ENCODE measurements around the gene NTM. TPM values are rescaled to one million over a fixed set of nuclear protein-coding genes. Genes with fewer than 3 reads are reported as not detected.

The NTM gene
- total and polyA plus RNA-seq, 2 of the 8 experiments (the other 6 are each of a cell fraction or from before 2014, with no cell fraction given): 13.4 to 20.0 TPM

DNA sequence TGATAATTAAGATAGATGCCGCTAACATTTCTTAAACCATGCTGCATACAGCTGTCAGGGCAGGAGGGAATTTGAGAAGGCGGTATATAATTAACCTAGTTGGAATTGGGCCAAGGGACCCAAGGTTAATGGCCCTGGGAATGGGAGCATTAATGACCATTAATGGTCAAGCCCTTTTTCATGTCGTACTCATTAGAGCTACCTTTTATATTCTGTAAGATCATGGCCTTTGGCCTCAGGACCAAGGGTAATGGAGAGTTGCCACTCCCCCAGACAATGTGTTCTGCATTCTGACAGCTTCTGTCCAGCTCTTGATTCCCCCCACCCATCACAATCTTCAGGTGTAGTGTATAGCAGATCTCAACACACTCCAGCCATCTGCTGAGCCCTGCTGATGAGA lies 111.6 kb downstream of the NTM start (continued):
- TF ChIP-seq, protein P1, sequence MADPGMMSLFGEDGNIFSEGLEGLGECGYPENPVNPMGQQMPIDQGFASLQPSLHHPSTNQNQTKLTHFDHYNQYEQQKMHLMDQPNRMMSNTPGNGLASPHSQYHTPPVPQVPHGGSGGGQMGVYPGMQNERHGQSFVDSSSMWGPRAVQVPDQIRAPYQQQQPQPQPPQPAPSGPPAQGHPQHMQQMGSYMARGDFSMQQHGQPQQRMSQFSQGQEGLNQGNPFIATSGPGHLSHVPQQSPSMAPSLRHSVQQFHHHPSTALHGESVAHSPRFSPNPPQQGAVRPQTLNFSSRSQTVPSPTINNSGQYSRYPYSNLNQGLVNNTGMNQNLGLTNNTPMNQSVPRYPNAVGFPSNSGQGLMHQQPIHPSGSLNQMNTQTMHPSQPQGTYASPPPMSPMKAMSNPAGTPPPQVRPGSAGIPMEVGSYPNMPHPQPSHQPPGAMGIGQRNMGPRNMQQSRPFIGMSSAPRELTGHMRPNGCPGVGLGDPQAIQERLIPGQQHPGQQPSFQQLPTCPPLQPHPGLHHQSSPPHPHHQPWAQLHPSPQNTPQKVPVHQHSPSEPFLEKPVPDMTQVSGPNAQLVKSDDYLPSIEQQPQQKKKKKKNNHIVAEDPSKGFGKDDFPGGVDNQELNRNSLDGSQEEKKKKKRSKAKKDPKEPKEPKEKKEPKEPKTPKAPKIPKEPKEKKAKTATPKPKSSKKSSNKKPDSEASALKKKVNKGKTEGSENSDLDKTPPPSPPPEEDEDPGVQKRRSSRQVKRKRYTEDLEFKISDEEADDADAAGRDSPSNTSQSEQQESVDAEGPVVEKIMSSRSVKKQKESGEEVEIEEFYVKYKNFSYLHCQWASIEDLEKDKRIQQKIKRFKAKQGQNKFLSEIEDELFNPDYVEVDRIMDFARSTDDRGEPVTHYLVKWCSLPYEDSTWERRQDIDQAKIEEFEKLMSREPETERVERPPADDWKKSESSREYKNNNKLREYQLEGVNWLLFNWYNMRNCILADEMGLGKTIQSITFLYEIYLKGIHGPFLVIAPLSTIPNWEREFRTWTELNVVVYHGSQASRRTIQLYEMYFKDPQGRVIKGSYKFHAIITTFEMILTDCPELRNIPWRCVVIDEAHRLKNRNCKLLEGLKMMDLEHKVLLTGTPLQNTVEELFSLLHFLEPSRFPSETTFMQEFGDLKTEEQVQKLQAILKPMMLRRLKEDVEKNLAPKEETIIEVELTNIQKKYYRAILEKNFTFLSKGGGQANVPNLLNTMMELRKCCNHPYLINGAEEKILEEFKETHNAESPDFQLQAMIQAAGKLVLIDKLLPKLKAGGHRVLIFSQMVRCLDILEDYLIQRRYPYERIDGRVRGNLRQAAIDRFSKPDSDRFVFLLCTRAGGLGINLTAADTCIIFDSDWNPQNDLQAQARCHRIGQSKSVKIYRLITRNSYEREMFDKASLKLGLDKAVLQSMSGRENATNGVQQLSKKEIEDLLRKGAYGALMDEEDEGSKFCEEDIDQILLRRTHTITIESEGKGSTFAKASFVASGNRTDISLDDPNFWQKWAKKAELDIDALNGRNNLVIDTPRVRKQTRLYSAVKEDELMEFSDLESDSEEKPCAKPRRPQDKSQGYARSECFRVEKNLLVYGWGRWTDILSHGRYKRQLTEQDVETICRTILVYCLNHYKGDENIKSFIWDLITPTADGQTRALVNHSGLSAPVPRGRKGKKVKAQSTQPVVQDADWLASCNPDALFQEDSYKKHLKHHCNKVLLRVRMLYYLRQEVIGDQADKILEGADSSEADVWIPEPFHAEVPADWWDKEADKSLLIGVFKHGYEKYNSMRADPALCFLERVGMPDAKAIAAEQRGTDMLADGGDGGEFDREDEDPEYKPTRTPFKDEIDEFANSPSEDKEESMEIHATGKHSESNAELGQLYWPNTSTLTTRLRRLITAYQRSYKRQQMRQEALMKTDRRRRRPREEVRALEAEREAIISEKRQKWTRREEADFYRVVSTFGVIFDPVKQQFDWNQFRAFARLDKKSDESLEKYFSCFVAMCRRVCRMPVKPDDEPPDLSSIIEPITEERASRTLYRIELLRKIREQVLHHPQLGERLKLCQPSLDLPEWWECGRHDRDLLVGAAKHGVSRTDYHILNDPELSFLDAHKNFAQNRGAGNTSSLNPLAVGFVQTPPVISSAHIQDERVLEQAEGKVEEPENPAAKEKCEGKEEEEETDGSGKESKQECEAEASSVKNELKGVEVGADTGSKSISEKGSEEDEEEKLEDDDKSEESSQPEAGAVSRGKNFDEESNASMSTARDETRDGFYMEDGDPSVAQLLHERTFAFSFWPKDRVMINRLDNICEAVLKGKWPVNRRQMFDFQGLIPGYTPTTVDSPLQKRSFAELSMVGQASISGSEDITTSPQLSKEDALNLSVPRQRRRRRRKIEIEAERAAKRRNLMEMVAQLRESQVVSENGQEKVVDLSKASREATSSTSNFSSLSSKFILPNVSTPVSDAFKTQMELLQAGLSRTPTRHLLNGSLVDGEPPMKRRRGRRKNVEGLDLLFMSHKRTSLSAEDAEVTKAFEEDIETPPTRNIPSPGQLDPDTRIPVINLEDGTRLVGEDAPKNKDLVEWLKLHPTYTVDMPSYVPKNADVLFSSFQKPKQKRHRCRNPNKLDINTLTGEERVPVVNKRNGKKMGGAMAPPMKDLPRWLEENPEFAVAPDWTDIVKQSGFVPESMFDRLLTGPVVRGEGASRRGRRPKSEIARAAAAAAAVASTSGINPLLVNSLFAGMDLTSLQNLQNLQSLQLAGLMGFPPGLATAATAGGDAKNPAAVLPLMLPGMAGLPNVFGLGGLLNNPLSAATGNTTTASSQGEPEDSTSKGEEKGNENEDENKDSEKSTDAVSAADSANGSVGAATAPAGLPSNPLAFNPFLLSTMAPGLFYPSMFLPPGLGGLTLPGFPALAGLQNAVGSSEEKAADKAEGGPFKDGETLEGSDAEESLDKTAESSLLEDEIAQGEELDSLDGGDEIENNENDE (IDR thresholded peaks at IDR 0.05; ENCODE audit: insufficient replicate concordance, low read length): no peak
- no peak for TF ChIP-seq SP4 (IDR thresholded peaks at IDR 0.05; ENCODE audit: low read length)
- TF ChIP-seq TCF12 (IDR thresholded peaks at IDR 0.05; ENCODE audit: low read depth, low read length): no peak
- no peak for TF ChIP-seq CEBPB (IDR thresholded peaks at IDR 0.05; ENCODE audit: low read depth, low read length)
